HG03460 (cell line): ENCODE measurements around the gene HOXB6.

Experiments
- ATAC-seq: cut with Tn5 transposase; IDR thresholded peaks from one replicate; pipeline ENCODE4 v1.9.1; 2021; ENCODE audit not compliant: unreplicated experiment

Gene HOXB6

GRCh38 chr17:48636177-48637018 is 31.6 kb upstream of the HOXB6 start:
- ATAC-seq = no peak

GRCh38 chr17:48634493-48635208 is 29.9 kb upstream of the HOXB6 start:
- ATAC-seq = no peak

- ATAC-seq = no peak
These were observed 28.5 kb upstream of the HOXB6 start for GRCh38 chr17:48633266-48633677.

- ATAC-seq = no peak
These were observed 27.9 kb upstream of the HOXB6 start for GRCh38 chr17:48632579-48633265.

- ATAC-seq = no peak
These were observed 27.1 kb upstream of the HOXB6 start for GRCh38 chr17:48631693-48632578.

GRCh38 chr17:48630925-48631692 is 26.3 kb upstream of the HOXB6 start:
- no peak for ATAC-seq

- no peak for ATAC-seq
These were observed 25.5 kb upstream of the HOXB6 start for GRCh38 chr17:48630009-48630924.

GRCh38 chr17:48629411-48629759 is 24.6 kb upstream of the HOXB6 start:
- no peak for ATAC-seq

GRCh38 chr17:48628649-48629410 is 24.0 kb upstream of the HOXB6 start:
- no peak for ATAC-seq

- ATAC-seq = no peak
These were observed 23.1 kb upstream of the HOXB6 start for GRCh38 chr17:48627623-48628521.

GRCh38 chr17:48627118-48627597 is 22.4 kb upstream of the HOXB6 start:
- ATAC-seq = no peak

GRCh38 chr17:48626245-48627117 is 21.7 kb upstream of the HOXB6 start, which contains the start of gene HOXB9:
HOXB9 (minus strand) TSS chr17:48626358; CDS start chr17:48626269, 89 bp downstream.
- ATAC-seq = no peak

- no peak for ATAC-seq
These were observed 20.9 kb upstream of the HOXB6 start for GRCh38 chr17:48625495-48626244.

- no peak for ATAC-seq
These were observed 20.0 kb upstream of the HOXB6 start for GRCh38 chr17:48624544-48625494.
